ENCODE results near the gene CBLN2.
A peak's percentile ranks its signal among the peaks of the same experiment; 100 is the strongest.

The CBLN2 gene
- total RNA-seq, result 0 to 0.12 (median 0) reads per million in 18 experiments

DNA sequence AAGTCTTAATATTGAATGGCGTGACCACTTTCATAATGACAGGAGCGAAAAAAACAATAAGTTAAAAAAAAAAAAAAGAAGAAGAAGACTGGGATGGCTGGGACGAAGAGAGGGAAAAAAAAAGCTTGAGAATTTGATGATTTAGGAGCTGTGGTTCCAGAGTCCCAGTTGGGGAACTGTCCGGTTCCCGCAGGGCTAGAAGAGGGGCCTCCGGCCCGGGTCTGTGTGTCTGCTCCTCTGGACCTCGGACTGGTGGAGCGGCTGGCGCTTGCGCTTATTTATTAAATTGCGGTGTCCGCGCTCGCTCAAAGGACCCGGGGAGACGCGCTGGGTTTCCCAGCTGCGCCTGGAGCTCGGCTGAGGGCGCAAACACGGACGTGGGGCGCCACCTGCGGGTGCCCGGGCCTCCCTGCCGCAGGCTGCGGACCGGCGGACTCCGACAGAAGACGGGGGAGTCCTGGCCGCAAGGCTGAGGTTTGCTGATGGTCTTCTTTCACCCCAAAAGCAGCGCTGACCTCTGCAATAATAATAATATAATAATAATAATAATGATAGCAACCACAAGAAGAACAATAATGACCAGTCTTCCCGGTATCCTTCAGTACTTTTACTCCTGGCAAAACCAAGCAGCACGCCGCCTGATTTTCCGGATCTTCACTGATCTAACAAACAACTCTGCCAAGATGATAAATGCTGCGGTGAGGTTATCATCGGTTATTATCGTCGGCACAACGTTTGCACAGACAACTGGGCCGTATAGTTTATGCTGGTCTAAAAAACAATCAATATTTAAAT lies at the start of gene CBLN2:
Gene CBLN2, minus strand, starts transcription at position 251 of the 795 bp plus-strand sequence. CDS start 2,182 bp downstream, outside the sequence.
- DNase-seq, result peak; percentile 26 to 37

DNA sequence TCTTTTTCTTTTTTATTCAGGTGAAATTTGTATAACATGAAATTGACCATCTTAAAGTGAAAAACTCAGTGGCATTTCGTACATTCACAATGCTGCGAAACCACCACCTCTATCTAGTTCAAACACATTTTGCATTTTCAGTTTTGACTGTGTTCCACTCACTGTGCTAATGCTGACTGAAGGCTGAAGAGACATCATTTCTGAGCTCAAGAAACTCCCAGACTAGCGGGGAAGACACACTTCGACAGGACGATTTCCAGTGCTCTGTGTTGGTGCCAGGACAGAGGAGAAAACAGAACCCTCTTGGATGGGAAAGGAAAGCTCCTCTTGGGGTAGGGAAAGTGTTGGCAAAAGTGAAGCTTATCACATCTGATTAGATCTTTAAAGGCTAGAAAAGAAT lies 44.2 kb upstream of the CBLN2 start:
- no peak for DNase-seq

DNA sequence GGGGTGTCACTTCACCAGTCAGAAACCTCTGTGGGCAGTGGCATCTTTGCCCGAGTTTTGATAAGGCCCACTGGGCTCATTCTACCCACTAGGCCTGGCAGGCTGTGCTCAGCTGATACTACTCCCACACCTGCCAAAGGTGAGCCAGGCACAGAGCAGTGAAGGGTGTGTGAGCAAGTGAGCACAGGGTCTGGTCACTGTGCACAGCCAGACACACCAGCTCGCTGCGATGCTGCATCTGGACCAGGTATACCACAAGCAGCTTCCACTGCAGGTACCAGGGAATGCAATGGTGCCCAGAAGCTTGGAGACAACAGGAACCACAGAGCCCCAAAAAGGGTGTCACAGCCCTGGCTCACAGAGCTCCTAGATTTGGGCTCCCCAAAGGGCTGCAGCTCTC lies 40.6 kb upstream of the CBLN2 start:
- no peak for DNase-seq

DNA sequence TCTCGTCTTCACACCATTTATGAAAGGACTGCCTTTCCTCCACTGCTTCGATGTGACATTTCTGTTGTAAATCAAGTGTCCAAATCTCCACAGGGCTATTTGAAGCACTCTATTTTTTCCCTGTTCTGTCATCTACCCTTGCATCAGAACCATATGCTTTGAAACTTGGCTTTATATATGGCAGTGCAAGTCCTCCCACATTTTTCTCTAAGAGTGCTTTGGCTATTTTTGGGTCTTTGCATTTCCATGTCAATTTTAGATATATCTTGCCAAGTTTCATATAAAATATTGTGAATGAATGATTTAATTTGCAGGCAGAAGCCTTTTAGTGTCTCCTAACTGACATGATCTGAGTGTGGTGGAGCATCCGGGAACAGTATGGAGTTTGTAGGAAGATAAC lies 37.8 kb upstream of the CBLN2 start:
- no peak for DNase-seq

DNA sequence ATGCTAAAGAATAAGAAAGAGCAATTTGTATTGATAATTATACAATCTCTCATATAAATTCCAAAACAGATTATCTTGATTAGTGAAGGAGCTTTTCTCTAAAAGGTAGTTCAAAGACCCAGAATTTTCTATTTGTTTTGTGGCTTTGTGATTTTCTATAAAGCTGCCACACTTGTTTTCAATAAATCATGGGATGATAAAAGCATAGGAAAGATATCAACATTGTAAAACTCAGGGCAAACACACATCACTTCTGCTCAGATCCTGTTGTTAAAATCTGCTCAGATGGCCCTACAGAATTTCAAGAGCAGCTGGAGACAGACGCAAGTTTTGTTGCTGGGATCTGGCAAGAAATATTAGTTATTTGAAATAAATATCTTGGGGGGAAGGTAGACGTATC lies 28.8 kb upstream of the CBLN2 start:
- no peak for DNase-seq

DNA sequence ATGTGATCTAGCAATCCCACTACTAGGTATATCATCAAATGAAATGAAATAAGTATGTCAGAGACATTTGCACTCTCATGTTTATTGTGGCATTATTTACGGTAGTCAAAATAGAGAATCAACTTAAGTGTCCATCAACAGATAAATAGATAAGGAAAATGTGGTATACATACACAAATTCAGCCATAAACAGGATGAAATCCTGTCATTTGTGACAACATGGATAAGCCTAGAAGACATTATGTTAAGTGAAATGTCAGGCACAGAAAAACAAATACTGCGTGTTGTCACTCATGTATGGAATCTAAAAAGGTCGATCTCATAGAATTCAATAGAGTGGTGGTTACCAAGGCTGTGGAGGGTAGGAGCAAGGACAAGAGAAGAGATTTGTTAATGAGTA lies 22.1 kb upstream of the CBLN2 start:
- DNase-seq, result no peak

DNA sequence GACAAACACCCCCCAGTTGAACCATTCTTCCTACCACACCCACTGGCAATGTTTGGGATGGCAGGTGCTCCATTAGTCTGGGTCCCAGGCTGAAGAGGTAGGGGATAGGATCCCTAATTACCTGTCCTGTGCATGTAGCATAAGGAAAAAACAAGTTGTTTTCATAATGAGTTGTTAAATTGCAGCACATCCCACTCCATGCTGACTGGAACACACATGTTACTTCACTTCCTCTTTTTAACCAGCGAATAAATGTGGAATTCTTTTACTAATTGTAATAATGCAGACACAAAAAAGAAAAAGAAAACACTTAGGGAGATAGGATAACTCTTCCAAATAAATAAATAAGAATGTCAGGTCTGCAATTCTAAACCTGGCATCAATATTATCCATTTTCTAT lies 11.8 kb upstream of the CBLN2 start:
- DNase-seq, result no peak

DNA sequence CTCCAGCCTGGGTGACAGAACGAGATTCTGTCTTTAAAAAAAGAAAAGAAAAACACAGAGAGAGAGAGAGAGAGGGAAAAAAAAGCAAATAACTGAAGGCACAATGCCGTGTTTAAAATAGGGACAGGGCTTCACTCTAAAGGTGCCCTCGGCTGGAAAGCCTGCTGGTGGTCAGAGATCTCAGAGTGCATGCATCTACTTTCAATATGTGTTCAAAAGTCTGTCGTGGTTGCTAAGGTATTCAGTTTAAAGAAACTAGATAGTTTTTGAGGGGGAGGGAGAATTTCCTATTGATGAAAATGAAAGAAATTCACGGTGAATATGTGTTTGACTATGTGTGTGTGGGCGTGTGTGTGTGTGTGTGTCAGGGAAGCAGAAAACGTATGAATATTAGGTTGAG lies 11.0 kb upstream of the CBLN2 start:
- DNase-seq, result no peak

DNA sequence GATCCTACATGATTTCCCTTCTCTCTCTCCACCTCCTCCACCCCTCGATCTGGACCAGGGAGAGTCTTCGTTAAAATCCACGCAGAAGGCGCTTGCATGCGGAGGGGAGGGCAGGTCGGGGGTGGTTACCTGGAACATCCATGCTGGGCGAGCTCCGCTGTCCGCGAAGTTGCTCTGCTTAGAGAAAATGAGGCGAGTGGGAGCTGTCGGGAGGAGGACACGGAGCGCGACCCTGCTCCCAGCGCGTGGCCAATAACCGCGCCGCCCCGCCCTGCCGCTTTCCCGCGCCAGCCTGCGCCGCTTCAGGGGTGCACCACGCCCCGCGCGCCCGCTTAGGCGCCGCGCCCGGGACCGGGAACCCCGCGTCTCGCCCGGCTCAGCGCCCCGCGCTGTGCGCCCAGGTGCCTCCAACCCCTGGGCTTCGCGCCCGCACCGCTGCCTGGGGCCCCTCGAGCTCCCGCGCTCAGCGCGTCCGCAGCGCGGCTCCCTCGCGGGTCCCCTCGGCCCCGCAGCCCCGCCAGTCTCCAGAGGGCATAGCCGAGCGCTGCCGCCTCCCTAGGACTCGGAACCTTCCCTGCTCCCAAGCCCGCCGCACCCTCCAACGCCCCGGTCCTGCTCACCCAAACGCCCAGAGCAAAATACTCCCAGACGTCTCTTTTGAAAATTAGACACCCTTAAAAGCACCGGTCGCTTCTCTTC lies 636 bp downstream of the CBLN2 start:
- DNase-seq, result no peak

DNA sequence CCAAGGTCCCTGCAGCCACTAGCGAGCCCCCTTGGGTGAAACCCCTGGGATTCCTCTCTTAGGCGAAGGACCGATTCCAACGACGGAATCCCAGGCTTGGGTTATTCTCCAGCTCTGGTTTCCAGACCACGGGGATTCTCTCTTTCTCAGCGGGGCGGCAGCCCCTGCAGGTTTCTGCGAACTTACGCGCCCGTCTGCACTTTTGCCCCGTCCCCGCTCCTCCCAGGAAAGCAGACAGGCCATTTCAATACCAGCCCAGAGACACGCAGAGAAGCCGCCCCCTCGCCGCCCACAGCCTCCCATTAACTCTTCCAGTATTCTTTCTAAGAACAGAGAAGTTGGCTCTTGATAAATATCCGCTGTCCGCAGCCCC lies 1.2 kb downstream of the CBLN2 start:
- DNase-seq, result no peak

DNA sequence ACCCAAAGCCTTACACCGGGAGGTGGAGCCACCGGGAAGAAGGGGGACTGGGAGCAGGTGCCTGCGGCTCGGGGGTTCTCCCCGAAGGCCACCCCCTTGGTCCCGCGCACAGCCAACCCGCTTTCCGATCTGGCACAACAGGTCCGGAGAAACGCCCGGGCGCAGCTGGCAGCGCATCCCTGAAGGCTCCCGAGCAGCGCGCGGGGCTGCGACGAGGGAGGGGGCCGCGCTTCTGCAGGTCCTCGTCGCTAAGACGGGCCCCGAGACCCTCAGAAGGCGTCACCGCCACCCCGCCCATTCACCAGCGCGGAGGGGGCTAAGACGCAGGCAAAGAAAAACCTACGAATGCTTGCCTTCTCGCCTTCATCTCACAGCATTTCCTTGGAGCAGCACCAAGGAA lies 1.8 kb downstream of the CBLN2 start:
- DNase-seq, result no peak

DNA sequence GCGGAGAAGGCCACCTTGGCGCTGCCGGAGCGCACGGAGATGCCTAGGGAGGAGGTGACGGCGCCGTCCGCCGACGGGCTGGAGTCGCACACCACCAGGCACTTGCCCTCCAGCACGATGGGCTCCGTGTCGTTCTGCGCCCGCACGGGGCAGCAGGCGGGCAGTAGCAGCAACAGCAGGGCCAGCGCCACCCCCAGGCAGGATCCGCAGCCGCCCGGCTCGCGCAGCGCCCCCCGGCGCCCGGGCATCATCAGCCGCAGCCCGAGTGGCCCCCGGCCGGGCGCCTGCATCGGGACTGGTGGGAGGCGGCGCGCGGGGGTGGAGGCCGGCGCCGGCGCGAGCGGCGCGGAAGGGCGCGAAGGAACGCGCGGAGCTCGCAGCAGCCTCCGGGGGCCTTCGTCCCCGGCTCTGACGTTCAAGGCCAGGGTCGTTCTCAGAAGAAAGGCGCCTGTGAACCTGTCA lies 2.2 kb downstream of the CBLN2 start:
- DNase-seq, result no peak

DNA sequence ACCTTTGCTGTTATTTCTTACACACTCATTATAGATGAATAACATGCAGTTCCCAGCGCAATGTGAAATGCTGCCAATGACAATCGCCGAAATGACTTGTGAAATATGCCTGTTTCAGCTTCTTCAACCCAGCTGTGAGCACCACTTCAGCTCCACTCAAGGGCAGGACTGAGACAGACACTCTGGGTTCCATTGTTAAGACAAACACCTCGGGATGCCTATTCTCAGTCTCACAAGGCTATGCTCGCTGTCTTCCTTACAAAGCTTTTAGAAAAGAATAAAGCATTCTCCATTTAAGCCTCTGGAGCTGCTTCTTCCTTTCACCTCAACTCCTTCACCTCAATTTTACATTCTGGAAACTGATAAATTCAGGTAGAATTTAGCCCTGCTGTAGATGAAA lies 4.2 kb downstream of the CBLN2 start:
- no peak for DNase-seq

DNA sequence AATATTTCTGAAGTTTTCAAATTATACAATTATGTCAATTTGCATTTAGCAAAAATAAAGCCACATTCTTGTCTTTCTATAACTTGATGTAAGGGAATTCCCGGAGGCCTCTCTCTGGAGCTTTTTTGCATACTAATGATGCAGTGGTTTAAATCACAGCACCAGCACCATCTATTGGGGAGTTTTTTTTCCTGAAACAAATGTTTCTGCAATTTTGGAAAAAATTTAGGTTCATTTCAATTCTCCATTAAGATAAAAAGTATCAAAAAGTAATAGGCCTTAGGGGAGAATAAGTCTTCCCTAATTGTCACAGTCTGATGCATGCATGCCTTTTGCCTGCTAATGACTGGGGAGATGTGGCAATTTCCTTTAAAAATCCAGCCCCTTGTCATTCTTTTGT lies 13.5 kb downstream of the CBLN2 start:
- DNase-seq, result no peak

DNA sequence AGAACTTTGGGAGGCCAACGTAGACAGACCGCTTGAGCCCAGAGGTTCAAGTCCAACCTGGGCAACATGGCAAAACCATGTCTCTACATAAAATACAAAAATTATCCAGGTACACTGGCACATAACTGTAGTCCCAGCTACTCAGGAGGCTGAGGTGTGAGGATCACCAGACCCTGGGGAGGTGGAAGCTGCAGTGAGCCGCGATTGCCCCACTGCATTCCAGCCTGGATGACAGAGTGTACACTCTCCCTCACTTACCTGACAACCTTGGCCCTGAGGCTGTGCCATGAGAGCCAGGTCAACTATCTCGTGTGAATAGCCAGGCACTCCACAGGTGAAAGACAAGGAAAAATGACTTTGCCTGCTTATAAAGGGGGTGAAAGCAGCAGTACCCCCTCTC lies 39.3 kb downstream of the CBLN2 start:
- no peak for DNase-seq

DNA sequence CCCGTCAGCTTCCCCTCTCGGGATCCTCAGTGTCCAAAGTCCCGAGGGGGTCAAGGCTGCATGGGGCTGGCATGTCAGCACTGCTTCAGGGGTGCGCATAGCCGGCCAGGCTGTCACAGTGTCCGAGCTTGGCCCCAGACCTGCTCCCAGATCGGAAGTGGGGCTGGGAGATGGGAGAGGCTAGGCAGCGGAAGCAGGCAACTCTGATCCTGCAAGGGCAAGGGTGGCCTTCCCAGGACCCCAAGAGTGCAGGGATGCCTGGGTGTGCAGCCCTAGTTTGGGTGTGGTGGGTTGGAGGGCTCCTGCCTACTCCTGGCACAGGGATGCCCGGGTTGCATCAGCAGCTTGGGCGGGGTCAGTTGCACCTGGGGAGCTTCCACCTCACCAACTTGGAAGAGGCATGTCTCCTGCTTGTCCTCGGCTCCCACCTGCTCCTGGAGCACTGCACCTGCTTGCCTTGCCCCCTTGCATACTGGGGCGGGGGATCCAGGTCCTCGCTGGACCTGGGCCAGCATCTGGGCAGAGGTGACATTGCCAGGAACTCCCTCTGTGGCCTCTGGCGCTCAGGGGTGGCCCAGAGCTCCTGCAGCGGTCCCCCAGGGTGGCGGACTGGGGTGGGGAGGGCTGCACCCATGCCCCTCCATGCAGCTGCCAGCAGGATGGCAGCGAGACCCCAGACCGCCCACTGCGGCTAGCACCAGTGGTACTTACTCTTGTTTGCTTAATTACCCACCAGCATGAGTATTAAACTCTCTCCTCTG lies 41.3 kb downstream of the CBLN2 start:
- no peak for DNase-seq

DNA sequence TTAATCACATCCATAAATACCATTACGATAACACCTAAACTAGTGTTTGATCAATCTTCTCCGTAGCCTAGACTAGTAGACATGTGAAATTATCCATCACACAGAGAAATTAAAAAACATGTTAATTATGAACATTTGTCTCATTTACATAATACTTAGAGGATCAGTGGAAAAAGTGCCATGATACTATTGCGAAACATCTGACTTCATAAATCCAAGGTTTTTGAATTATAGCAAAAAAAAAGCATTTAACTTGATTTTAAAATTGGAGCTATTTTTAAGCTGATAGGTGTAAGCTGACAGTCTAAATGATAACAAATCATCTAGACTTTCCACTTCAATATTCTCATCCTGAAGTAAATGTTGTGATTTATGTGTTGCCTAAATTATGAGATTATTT lies 51.6 kb downstream of the CBLN2 start:
- DNase-seq, result no peak

Measured in inflammatory macrophage (primary cell).